Activated CD4-positive, alpha-beta memory T cell treated with anti-CD3 and anti-CD28 coated beads for 36 hours (primary cell): ENCODE measurements around the gene CAPN14. TPM values are rescaled to one million over a fixed set of nuclear protein-coding genes. Genes with fewer than 3 reads are reported as not detected.

ENCODE experiments used
- CTCF ChIA-PET: fragments of 350-600 bp; sonication (Branson Sonifier 250); formaldehyde crosslinking; loops from one replicate; lab custom pipeline; 2021; ENCODE audit warnings: antibody characterized with exemption, inconsistent platforms; lab: Charles Lee
- POLR2A ChIA-PET: fragments of 350-600 bp; sonication (Branson Sonifier 250); formaldehyde crosslinking; loops from one replicate; lab custom pipeline; 2021; ENCODE audit warnings: antibody characterized with exemption; lab: Charles Lee
- DNase-seq: peaks from one replicate; pipeline ENCODE4 v3.0.0-alpha.2; 2020
- H3K27ac Mint-ChIP-seq: one replicate; pipeline ENCODE4 v1.8.0; 2021; ENCODE audit warnings: mixed read lengths
- H3K27me3 Mint-ChIP-seq: one replicate; pipeline ENCODE4 v1.8.0; 2021; ENCODE audit warnings: mixed read lengths
- H3K36me3 Mint-ChIP-seq: one replicate; pipeline ENCODE4 v1.8.0; 2021; ENCODE audit warnings: mixed read lengths
- H3K4me1 Mint-ChIP-seq: one replicate; pipeline ENCODE4 v1.8.0; 2021; ENCODE audit warnings: low read depth, mixed read lengths
- H3K4me3 Mint-ChIP-seq: one replicate; pipeline ENCODE4 v1.8.0; 2021; ENCODE audit warnings: mild to moderate bottlenecking, mixed read lengths
- H3K9me3 Mint-ChIP-seq: one replicate; pipeline ENCODE4 v1.8.0; 2021; ENCODE audit warnings: mixed read lengths
- intact Hi-C: fragments of 100-400 bp; cut with micrococcal nuclease; formaldehyde crosslinking; loops from one replicate; pipeline ENCODE4 v1.15.1; 2023
- total RNA-seq, 2 experiments: library from RNA; stranded (reverse); gene quantifications; one replicate each; pipeline ENCODE4 v1.2.3, GENCODE V29; 2021

CAPN14 gene
- total RNA-seq, 2 experiments from 2014 or later, result 0.19 to 0.39 TPM

DNA sequence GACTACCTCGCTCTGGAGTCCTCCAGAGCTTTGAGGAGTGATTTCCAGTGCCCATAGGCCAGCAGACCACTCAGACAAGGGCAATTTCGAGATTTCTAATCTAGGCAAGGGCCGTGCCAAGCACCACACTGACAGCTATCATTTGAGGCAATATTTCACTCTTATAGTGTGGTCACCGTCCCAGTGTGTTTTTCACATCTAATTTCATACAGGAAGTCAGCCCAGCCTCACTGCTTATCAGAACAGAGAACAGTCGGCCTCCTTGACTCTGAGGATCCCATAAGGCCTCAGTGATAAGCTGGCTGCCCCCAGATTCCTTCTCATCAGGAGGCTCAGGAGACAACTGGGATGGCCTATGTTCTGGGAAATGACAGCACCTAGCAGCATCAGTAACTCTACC lies 581 bp downstream of the CAPN14 start:
- ChIA-PET CTCF (interaction anchor here (0.9 kb wide), 1 partner anchor 17 kb away, joined by 3 read pairs; the partner anchor contains the start of gene EHD3), POLR2A (no interaction called here)
- Mint-ChIP-seq H3K36me3 (no peaks in the 10 kb centered on the region), H3K4me3 (no peak overlapping the region), H3K9me3 (no peaks in the 10 kb centered on the region), H3K27me3 (peaks cover 13% of the 10 kb centered on the region), H3K27ac (no peak overlapping the region), H3K4me1 (peaks cover 10% of the 10 kb centered on the region)
- intact Hi-C loops, result no loop called here
- no peak for DNase-seq

DNA sequence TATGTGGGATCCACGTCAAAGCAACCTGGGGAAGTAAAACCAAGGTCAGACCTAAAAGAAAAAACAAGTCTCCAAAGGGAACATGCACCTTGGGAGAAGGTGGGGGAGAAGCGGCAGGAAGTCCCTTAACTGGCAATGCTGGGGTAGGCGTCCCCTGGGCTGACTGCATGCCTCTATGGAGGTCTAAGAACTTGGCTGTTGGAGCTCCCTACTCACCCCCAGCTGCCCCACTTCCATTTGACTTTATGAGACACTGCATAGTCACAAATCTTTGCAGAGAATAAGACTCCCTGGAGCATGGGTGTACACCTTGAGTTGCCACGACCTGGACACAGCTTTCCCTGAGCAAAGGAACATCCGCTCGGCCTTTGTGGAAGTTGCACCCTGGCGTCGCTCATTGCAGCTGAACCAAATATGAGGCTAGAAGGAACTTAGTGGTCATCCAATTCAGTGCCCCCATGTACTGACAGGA lies 2.8 kb downstream of the CAPN14 start:
- H3K36me3 Mint-ChIP-seq, result no peaks in the 10 kb centered on the region
- ChIA-PET CTCF (interaction anchor here (1.6 kb wide), 1 partner anchor 119 kb away, joined by 5 read pairs; no protein-coding TSS in a partner anchor), POLR2A (no interaction called here)
- peaks cover 3% of the 10 kb centered on the region for H3K27me3 Mint-ChIP-seq
- no peak overlapping the region for H3K27ac Mint-ChIP-seq
- no peak for DNase-seq
- no peak overlapping the region for H3K4me3 Mint-ChIP-seq
- peaks cover 10% of the 10 kb centered on the region for H3K4me1 Mint-ChIP-seq
- no peaks in the 10 kb centered on the region for H3K9me3 Mint-ChIP-seq
- intact Hi-C loops, result no loop called here

DNA sequence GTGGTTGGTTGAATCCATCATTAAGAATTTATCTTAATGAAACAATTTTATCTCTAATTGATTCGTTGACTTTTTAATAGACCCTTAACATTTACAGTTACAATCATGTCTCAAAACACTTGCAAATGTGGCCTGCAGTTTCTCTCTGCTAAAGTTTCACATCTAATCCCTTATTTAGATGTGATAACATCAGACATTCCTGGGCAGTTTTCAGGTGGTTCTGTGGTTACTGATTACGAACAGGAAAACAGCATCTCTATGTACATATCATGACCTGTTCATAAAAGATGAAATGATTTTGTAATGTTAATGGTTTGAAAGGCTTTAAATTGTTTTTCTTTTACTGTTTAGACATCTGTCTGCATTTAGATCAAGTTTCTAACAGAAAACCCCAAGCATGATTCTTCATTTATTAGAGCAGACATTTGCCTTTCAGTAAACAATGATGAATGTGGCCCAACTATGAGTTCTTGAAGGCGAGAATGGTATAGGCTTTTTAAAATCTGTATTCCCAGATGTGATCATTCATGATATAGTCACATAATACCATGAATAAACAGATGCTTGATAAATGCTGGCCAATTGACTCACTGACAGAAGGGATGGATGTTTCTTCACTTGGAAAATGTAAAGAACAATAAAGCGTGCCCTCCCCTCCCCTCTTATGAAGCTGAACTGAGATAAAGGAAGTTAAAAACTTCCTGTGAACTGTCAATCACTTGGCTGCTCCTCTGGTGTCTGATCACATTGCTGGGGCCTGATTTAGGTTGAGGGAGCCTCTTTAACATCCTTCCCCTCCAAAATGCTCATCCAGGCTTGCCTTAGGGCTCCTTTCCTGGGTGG lies 3.5 kb downstream of the CAPN14 start:
- no peak overlapping the region for H3K4me3 Mint-ChIP-seq
- no peak overlapping the region for H3K27ac Mint-ChIP-seq
- intact Hi-C loops, result no loop called here
- no peaks in the 10 kb centered on the region for H3K9me3 Mint-ChIP-seq
- H3K4me1 Mint-ChIP-seq, result peaks cover 10% of the 10 kb centered on the region
- DNase-seq, result no peak
- no peaks in the 10 kb centered on the region for H3K36me3 Mint-ChIP-seq
- no peaks in the 10 kb centered on the region for H3K27me3 Mint-ChIP-seq
- ChIA-PET CTCF (no interaction called here), POLR2A (no interaction called here)

DNA sequence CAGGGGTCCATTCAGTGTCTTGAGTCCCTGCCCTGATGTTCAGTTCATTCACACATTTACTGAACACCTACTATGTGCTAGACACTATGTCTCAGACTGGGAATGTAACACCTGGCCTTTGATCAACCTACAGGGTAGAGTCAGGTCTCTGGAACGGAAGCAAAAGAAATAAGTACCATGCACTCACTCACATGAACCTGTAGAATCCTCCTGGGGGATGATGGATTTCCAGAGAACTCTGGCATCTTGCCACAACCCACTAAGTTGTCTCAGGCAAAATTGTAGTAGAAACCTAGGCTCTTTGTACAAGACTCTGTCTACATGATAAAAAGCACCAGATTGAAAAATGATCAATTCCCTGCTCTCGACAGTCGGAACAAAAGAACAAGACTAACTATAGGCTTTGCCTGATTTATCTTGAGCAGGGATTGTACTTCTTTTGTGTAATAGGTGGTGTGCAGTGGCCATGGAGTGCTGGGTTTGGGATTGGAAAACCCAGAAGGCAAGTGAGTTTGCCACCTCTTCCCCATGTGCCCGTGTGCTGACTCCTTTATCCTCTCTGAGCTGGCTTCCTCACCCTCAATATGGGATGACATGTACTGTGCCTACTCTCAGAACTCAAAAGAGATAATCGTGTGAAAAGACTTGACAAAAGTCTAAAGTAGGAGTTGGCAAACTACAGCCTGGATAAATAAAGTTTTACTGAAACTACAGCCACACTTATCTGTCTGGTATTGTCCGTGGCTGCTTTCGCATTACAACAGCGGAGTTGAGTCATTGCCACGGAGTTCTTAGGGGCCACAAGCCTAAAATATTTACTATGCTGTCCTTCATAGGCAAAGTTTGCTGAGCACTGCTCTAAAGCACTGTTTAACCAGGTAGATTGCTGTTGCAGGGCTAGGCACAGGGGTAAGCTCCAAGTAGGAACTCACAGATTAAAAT lies 4.4 kb downstream of the CAPN14 start:
- Mint-ChIP-seq H3K9me3 (no peaks in the 10 kb centered on the region), H3K4me3 (no peak overlapping the region), H3K36me3 (no peaks in the 10 kb centered on the region), H3K4me1 (peaks cover 9% of the 10 kb centered on the region), H3K27ac (no peak overlapping the region), H3K27me3 (no peaks in the 10 kb centered on the region)
- ChIA-PET POLR2A (no interaction called here), CTCF (no interaction called here)
- intact Hi-C loops, result no loop called here
- DNase-seq, result no peak

DNA sequence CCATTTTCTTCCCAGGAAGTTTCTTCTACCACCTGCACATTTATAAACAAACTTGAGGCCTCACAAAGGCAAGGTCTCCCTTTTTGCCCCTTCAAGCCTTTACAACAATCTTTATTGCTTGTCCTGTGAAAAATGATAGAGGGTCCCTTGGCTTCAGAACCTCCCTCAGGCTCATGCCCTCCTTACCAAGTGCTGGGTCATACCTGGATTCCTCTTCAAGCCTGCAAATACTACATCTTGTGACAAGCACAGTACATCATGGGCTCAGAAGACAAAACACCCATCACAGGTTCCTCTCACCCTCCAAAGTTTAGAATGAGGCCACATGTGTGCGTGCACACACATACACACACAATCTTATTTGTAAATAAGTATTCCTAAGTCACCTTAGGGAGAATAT lies 9.1 kb downstream of the CAPN14 start:
- Mint-ChIP-seq H3K9me3 (no peaks in the 10 kb centered on the region), H3K4me3 (no peak overlapping the region), H3K27me3 (peaks cover 1% of the 10 kb centered on the region), H3K27ac (no peak overlapping the region), H3K4me1 (no peaks in the 10 kb centered on the region), H3K36me3 (no peaks in the 10 kb centered on the region)
- POLR2A ChIA-PET, result no interaction called here
- intact Hi-C loops, result no loop called here
- CTCF ChIA-PET, result no interaction called here
- no peak for DNase-seq

DNA sequence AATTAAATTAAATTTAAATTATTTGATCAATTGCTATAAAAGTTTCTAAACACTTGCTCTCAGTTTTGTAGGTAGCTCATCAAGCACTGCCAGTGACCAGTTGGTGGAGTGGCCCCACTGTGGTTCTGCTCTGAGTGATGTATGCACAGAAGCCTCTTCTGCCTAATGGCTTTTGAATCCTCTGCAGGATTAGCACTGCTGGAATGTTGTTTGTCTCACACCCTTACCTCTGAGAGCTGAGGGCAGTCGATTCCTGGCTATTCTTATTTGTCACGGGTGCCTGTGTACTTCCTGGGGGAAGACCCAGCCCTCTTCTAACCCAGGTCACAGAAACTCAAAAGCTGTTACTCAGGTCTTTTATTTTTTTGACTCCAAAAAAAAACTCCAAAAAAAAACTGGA lies 9.5 kb downstream of the CAPN14 start:
- intact Hi-C loops, result no loop called here
- Mint-ChIP-seq H3K4me1 (no peaks in the 10 kb centered on the region), H3K36me3 (no peaks in the 10 kb centered on the region), H3K27ac (no peak overlapping the region), H3K4me3 (no peak overlapping the region), H3K9me3 (no peaks in the 10 kb centered on the region), H3K27me3 (peaks cover 1% of the 10 kb centered on the region)
- ChIA-PET CTCF (no interaction called here), POLR2A (no interaction called here)
- no peak for DNase-seq

DNA sequence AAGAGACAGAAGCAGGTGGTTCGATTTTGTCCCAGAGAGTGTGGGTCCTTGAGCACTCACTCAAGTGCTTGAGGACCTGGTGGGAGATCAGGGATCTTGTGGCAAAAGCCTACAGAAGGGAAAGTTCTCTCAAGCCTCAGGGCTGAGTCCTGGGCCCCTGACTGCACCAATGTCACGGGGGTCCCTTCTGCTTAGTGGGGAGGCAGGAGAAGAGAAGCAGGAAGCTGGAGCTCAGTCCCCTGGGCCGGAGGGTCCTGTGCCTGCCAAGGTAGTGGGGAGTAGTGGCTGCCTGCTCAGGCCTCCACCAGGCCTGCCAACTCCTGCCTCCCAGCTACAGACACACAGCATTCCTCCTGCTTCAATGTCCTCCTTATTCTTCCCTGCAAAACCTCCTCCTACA lies 11.7 kb downstream of the CAPN14 start:
- peaks cover 1% of the 10 kb centered on the region for H3K27me3 Mint-ChIP-seq
- no peaks in the 10 kb centered on the region for H3K9me3 Mint-ChIP-seq
- intact Hi-C loops, result no loop called here
- no peaks in the 10 kb centered on the region for H3K36me3 Mint-ChIP-seq
- H3K27ac Mint-ChIP-seq, result no peak overlapping the region
- H3K4me1 Mint-ChIP-seq, result no peaks in the 10 kb centered on the region
- ChIA-PET POLR2A (no interaction called here), CTCF (no interaction called here)
- DNase-seq, result no peak
- no peak overlapping the region for H3K4me3 Mint-ChIP-seq

DNA sequence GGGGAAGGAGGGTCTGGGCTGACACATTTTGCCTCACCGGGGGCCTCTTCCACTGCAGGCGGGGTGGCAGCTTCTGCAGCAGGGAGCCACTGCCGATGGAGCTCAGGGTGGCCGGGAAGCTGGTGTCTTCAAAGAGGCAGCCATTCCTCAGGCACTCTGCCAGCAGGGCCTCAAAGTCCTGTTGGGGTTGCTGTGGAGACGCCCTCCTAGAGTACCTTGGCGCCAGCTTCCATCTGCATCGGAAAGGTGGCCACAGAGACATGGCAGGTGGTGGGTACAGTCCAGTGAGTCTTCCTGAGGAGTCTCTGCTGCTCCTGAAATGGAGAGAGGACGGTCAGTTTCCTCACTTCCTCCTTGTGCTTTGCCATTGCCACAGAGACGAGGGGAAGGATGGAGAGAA lies 12.1 kb downstream of the CAPN14 start:
- POLR2A ChIA-PET, result no interaction called here
- DNase-seq, result no peak
- no peaks in the 10 kb centered on the region for H3K36me3 Mint-ChIP-seq
- H3K27me3 Mint-ChIP-seq, result peaks cover 1% of the 10 kb centered on the region
- H3K4me3 Mint-ChIP-seq, result no peak overlapping the region
- no peaks in the 10 kb centered on the region for H3K4me1 Mint-ChIP-seq
- CTCF ChIA-PET, result no interaction called here
- no peaks in the 10 kb centered on the region for H3K9me3 Mint-ChIP-seq
- H3K27ac Mint-ChIP-seq, result no peak overlapping the region
- intact Hi-C loops, result no loop called here

DNA sequence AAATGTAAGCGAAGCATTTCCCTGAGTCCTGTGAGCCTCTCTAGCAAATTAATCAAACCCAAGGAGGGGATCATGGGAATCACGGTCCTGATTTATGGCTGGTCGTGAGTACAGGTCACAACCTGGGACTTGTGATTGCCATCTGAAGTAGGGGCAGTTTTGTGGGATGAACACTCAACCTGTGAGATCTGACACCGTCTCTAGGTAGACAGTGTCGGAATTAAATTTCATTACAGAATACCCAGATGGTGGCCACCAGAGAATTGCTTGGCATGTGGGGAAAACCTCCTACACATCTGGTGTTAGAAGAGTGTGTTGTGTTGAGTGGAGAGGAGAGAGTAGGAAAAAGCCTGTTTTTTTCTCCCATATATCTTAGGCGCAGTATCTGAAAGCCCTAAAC lies 12.5 kb downstream of the CAPN14 start:
- intact Hi-C loops, result no loop called here
- ChIA-PET POLR2A (no interaction called here), CTCF (no interaction called here)
- no peaks in the 10 kb centered on the region for H3K4me1 Mint-ChIP-seq
- H3K4me3 Mint-ChIP-seq, result no peak overlapping the region
- no peak overlapping the region for H3K27ac Mint-ChIP-seq
- peaks cover 1% of the 10 kb centered on the region for H3K27me3 Mint-ChIP-seq
- no peaks in the 10 kb centered on the region for H3K9me3 Mint-ChIP-seq
- H3K36me3 Mint-ChIP-seq, result no peaks in the 10 kb centered on the region
- no peak for DNase-seq

DNA sequence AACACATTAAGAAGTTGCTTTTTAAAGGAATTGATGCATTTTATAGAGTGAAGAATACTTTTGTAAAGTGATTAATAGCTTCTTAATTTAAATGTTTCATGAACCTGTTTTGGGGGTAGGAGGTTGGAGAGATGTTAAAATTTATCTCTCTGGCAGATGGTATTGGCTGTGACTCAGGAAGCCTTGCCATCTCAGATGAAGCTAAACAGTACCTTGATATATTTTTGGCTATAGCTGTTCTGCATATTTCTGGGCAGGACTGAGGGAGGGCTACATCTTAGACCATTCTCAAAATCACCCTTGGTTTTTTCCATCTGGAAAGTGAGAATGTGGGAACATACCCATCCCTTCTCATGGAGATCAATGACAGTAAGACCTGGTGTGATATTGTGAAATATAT lies 13.4 kb downstream of the CAPN14 start:
- no peak overlapping the region for H3K4me3 Mint-ChIP-seq
- intact Hi-C loops, result no loop called here
- H3K36me3 Mint-ChIP-seq, result no peaks in the 10 kb centered on the region
- peaks cover 1% of the 10 kb centered on the region for H3K27me3 Mint-ChIP-seq
- H3K4me1 Mint-ChIP-seq, result no peaks in the 10 kb centered on the region
- H3K9me3 Mint-ChIP-seq, result no peaks in the 10 kb centered on the region
- CTCF ChIA-PET, result no interaction called here
- no peak for DNase-seq
- POLR2A ChIA-PET, result no interaction called here
- no peak overlapping the region for H3K27ac Mint-ChIP-seq

DNA sequence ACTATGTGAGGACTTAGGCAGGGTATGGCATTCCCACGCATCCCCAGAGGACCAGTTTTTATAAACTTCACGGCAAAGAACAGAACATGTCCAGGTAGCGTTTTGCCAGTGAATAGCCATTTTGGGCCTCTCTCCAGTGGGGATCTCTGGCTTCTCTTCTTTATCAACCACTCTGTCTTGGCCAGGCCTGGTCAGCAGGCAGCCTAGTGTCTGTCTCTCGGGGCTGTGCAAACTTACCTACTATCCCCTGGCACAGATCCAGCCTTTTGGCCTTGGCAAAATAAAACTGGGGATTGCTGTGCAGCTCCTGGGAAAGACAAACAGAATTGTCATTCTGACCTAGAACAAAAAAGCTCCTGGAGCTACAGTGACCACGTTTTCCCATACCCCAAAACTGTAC lies 14.5 kb downstream of the CAPN14 start:
- Mint-ChIP-seq H3K4me1 (no peaks in the 10 kb centered on the region), H3K36me3 (no peaks in the 10 kb centered on the region), H3K9me3 (no peaks in the 10 kb centered on the region), H3K4me3 (no peak overlapping the region), H3K27ac (no peak overlapping the region), H3K27me3 (peaks cover 1% of the 10 kb centered on the region)
- no peak for DNase-seq
- intact Hi-C loops, result no loop called here
- ChIA-PET POLR2A (no interaction called here), CTCF (no interaction called here)

DNA sequence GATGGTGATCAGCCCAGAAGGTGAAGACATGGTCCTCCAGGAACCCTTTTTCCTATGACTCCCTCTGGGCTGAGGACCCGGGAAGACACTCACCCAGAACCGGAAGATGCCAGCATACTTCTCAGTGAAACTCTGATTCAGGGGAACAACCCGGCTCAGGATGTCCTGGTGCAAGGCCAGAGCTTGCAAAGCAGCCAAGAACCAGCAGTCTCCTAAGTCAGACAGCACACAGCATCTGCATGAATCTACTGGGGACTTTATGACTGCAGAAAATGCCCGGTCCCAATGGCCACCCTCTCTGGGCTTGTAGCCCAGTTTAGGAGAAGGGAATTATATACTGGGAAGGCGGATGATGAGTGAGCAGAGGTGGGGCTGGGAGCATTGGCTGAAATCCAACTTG lies 15.3 kb downstream of the CAPN14 start:
- Mint-ChIP-seq H3K9me3 (no peaks in the 10 kb centered on the region), H3K4me3 (no peak overlapping the region), H3K27me3 (peaks cover 1% of the 10 kb centered on the region), H3K27ac (no peak overlapping the region), H3K36me3 (no peaks in the 10 kb centered on the region), H3K4me1 (no peaks in the 10 kb centered on the region)
- CTCF ChIA-PET, result no interaction called here
- intact Hi-C loops, result no loop called here
- POLR2A ChIA-PET, result no interaction called here
- no peak for DNase-seq
